ENCODE data around the gene KRT84.

DNA sequence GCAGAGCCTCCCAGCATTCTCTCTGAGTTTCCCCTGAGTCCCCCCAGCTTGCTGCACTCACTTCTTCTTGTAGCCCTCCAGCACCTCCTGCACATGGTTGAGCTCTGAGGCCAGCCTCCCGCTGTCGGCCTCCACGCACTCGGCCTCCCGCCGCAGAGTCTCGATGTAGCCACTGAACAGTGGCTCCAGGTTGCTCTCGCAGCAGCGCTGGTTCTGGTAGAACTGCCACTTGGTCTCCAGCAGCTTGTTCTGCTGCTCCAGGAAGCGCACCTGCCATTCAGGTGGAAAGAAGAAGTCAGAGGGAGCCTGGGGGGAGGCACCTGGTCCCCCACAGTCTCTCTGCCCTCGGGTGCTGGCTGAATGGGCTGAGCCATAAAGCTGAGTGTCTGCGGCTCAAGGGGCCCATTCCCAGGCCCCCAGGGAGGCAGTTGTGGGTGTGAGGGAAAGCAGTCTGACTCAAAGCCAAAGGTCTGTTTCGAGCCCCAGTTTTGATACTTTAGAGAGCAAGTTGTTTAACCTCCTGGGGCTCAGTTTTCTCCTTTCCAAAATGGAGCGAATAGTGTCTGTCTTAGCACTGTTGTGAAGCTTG is 20.5 kb downstream of the KRT84 start:
- TF ChIP-seq, protein P1, sequence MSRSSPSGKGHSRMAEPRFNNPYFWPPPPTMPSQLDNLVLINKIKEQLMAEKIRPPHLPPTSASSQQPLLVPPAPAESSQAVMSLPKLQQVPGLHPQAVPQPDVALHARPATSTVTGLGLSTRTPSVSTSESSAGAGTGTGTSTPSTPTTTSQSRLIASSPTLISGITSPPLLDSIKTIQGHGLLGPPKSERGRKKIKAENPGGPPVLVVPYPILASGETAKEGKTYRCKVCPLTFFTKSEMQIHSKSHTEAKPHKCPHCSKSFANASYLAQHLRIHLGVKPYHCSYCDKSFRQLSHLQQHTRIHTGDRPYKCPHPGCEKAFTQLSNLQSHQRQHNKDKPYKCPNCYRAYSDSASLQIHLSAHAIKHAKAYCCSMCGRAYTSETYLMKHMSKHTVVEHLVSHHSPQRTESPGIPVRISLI (tag by site-specific recombination; IDR thresholded peaks at IDR 0.05): no peak
- TF ChIP-seq ZNF768 (tag by site-specific recombination; IDR thresholded peaks at IDR 0.05): no peak
- TF ChIP-seq, protein P2, sequence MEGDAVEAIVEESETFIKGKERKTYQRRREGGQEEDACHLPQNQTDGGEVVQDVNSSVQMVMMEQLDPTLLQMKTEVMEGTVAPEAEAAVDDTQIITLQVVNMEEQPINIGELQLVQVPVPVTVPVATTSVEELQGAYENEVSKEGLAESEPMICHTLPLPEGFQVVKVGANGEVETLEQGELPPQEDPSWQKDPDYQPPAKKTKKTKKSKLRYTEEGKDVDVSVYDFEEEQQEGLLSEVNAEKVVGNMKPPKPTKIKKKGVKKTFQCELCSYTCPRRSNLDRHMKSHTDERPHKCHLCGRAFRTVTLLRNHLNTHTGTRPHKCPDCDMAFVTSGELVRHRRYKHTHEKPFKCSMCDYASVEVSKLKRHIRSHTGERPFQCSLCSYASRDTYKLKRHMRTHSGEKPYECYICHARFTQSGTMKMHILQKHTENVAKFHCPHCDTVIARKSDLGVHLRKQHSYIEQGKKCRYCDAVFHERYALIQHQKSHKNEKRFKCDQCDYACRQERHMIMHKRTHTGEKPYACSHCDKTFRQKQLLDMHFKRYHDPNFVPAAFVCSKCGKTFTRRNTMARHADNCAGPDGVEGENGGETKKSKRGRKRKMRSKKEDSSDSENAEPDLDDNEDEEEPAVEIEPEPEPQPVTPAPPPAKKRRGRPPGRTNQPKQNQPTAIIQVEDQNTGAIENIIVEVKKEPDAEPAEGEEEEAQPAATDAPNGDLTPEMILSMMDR (tag by site-specific recombination; IDR thresholded peaks at IDR 0.05): no peak
- no peak for TF ChIP-seq SALL2 (tag by site-specific recombination; IDR thresholded peaks at IDR 0.05; ENCODE audit: borderline replicate concordance)
- TF ChIP-seq ZNF585B (tag by site-specific recombination; IDR thresholded peaks at IDR 0.05): no peak

Data from HEK293 (cell line).